ENCODE results near the gene SYPL2. TPM values are rescaled to one million over a fixed set of nuclear protein-coding genes. Genes with fewer than 3 reads are reported as not detected.

SYPL2 gene
- total RNA-seq, 1 donor from 2014 or later, result not detected

- TF ChIP-seq, protein P1, sequence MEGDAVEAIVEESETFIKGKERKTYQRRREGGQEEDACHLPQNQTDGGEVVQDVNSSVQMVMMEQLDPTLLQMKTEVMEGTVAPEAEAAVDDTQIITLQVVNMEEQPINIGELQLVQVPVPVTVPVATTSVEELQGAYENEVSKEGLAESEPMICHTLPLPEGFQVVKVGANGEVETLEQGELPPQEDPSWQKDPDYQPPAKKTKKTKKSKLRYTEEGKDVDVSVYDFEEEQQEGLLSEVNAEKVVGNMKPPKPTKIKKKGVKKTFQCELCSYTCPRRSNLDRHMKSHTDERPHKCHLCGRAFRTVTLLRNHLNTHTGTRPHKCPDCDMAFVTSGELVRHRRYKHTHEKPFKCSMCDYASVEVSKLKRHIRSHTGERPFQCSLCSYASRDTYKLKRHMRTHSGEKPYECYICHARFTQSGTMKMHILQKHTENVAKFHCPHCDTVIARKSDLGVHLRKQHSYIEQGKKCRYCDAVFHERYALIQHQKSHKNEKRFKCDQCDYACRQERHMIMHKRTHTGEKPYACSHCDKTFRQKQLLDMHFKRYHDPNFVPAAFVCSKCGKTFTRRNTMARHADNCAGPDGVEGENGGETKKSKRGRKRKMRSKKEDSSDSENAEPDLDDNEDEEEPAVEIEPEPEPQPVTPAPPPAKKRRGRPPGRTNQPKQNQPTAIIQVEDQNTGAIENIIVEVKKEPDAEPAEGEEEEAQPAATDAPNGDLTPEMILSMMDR (IDR thresholded peaks at IDR 0.05; ENCODE audit: unreplicated experiment), result no peak
- Mint-ChIP-seq H3K27me3 (ENCODE audit: unreplicated experiment) (peaks cover 13% of the 10 kb centered on the region), H3K4me1 (ENCODE audit: unreplicated experiment) (peaks cover 7% of the 10 kb centered on the region), H3K9me3 (ENCODE audit: unreplicated experiment) (no peaks in the 10 kb centered on the region), H3K27ac (ENCODE audit: unreplicated experiment) (peak overlapping the region; percentile 52), H3K36me3 (ENCODE audit: low read depth, unreplicated experiment) (peaks cover 9% of the 10 kb centered on the region), H3K4me3 (ENCODE audit: unreplicated experiment) (no peak overlapping the region)
- DNase-seq (ENCODE audit: low spot score), result no peak
These were observed 13.6 kb downstream of the SYPL2 start for GRCh38 chr1:109479901-109480300.

- Mint-ChIP-seq H3K4me3 (ENCODE audit: unreplicated experiment) (no peak overlapping the region), H3K27ac (ENCODE audit: unreplicated experiment) (no peak overlapping the region), H3K27me3 (ENCODE audit: unreplicated experiment) (peaks cover 18% of the 10 kb centered on the region), H3K36me3 (ENCODE audit: low read depth, unreplicated experiment) (peaks cover 9% of the 10 kb centered on the region), H3K9me3 (ENCODE audit: unreplicated experiment) (no peaks in the 10 kb centered on the region), H3K4me1 (ENCODE audit: unreplicated experiment) (peaks cover 7% of the 10 kb centered on the region)
- no peak for DNase-seq (ENCODE audit: low spot score)
- TF ChIP-seq, protein P1 (IDR thresholded peaks at IDR 0.05; ENCODE audit: unreplicated experiment), result no peak
These were observed 15.3 kb downstream of the SYPL2 start for GRCh38 chr1:109481646-109482045.

- no peak overlapping the region for H3K27ac Mint-ChIP-seq (ENCODE audit: unreplicated experiment)
- TF ChIP-seq, protein P1 (IDR thresholded peaks at IDR 0.05; ENCODE audit: unreplicated experiment), result no peak
- H3K4me3 Mint-ChIP-seq (ENCODE audit: unreplicated experiment), result no peak overlapping the region
- H3K4me1 Mint-ChIP-seq (ENCODE audit: unreplicated experiment), result peaks cover 7% of the 10 kb centered on the region
- no peak for DNase-seq (ENCODE audit: low spot score)
- no peaks in the 10 kb centered on the region for H3K9me3 Mint-ChIP-seq (ENCODE audit: unreplicated experiment)
- peaks cover 9% of the 10 kb centered on the region for H3K36me3 Mint-ChIP-seq (ENCODE audit: low read depth, unreplicated experiment)
- H3K27me3 Mint-ChIP-seq (ENCODE audit: unreplicated experiment), result peaks cover 18% of the 10 kb centered on the region
These were observed 15.9 kb downstream of the SYPL2 start for GRCh38 chr1:109482242-109482641.

GRCh38 chr1:109482791-109483671 is 16.7 kb downstream of the SYPL2 start:
- Mint-ChIP-seq H3K36me3 (ENCODE audit: low read depth, unreplicated experiment) (peaks cover 9% of the 10 kb centered on the region), H3K4me1 (ENCODE audit: unreplicated experiment) (peaks cover 7% of the 10 kb centered on the region), H3K27me3 (ENCODE audit: unreplicated experiment) (peaks cover 23% of the 10 kb centered on the region), H3K27ac (ENCODE audit: unreplicated experiment) (peak overlapping the region; percentile 36), H3K9me3 (ENCODE audit: unreplicated experiment) (no peaks in the 10 kb centered on the region), H3K4me3 (ENCODE audit: unreplicated experiment) (peak overlapping the region; percentile 90)
- no peak for DNase-seq (ENCODE audit: low spot score)
- TF ChIP-seq, protein P1 (IDR thresholded peaks at IDR 0.05; ENCODE audit: unreplicated experiment), result no peak

Measured in endothelial cell (in vitro differentiated cells).